SHP77 (cell line): ENCODE data around the gene LRRC36.
A peak's percentile ranks its signal among the peaks of the same experiment; 100 is the strongest.

Source experiments
- DNase-seq, 2 experiments: peaks; one replicate each; lab custom pipeline; 2025; lab: John Stamatoyannopoulos, UW

Gene LRRC36

GRCh38 chr16:67426950-67427349 lies 100.3 kb downstream of the LRRC36 start:
- no peak for DNase-seq

GRCh38 chr16:67428146-67428731 lies 101.6 kb downstream of the LRRC36 start:
- peak; percentile 48 to 79 for DNase-seq

GRCh38 chr16:67429053-67429798 lies 102.6 kb downstream of the LRRC36 start:
- DNase-seq, result no peak

DNA sequence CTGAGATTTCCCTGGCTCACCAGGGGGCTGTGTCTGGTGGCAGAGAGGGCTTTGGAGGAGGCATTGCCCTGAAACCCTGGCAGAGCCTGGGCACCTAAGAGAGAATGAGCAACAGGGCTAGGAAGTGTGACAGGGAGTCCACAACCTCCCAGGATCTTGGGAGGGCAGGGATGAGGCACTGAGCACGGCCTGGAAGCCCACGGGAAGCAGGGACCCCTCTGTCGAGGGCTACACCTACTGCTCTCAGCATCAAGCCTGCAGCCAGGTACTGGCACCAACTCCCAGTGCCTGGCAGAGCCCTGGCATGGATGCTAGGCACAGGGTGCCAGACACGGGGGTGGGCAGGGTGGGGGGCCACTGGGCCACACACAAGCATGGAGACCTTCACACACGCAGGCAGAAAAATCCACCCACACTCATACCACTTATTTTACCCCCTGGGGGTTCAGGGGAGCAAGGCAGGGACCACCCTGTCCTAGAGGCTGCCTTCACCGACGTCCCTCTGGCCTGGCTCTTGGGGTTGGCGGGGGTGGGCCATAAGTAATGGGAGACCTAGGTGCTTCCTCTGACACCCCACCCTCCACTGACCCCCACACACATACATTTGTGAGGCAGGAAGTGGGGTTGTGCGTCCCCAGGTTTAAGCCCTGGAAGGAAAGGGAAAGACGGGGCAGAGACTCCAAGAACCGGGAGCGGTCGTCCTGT lies 103.3 kb downstream of the LRRC36 start:
- DNase-seq, result no peak

GRCh38 chr16:67430504-67430976 lies 103.9 kb downstream of the LRRC36 start:
- peak in 1 of 2 experiments; percentile 41 for DNase-seq

DNA sequence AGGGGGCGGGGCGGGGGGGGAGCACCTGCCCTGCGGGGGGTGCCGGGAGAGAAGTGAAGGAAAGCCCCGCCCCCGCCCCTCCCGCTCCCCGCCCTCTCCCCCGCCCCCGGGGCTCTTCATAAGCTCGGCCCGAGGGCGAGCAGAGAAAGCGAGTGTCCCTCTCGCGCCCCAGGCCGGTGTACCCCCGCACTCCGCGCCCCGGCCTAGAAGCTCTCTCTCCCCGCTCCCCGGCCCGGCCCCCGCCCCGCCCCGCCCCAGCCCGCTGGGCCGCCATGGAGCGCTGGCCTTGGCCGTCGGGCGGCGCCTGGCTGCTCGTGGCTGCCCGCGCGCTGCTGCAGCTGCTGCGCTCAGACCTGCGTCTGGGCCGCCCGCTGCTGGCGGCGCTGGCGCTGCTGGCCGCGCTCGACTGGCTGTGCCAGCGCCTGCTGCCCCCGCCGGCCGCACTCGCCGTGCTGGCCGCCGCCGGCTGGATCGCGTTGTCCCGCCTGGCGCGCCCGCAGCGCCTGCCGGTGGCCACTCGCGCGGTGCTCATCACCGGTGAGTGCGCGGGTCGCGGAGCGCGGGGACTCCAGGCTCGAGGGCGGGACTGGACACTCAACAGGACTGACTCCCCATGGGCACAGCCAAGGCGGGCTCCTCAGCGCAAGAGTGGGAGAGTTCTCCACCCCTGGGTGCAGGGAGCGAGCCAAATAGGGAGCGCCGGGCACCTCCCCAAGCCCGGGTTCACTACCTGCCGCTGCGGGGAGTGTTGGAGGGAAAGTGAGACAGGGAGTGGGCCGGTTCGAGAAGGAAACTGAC lies 104.6 kb downstream of the LRRC36 start, which contains the start of gene HSD11B2:
Gene HSD11B2, plus strand, starts transcription at position 145 of the 798 bp plus-strand sequence. Its CDS starts 128 bp downstream, at position 273.
- DNase-seq, result peak; percentile 41 to 62

GRCh38 chr16:67431775-67432505 lies 105.3 kb downstream of the LRRC36 start:
- peak; percentile 41 to 50 for DNase-seq

- DNase-seq, result no peak
Observed at GRCh38 chr16:67432506-67432890, 105.9 kb downstream of the LRRC36 start.

GRCh38 chr16:67433131-67433719 lies 106.6 kb downstream of the LRRC36 start:
- DNase-seq, result no peak
